SK-N-SH (cell line): Measurements from ENCODE around the gene P2RX5. TPM values are rescaled to one million over a fixed set of nuclear protein-coding genes. Genes with fewer than 3 reads are reported as not detected.

ENCODE experiments used
- CTCF ChIA-PET: fragments of 300-600, 350-600 bp; formaldehyde crosslinking; extraction: SDS; loops from one replicate; lab custom pipeline; 2021; lab: Yijun Ruan, JAX
- POLR2A ChIA-PET: fragments of 350-600 bp; sonication (Branson Sonifier 250); formaldehyde crosslinking; extraction: SDS; loops from one replicate; lab custom pipeline; 2020; ENCODE audit warnings: antibody characterized with exemption, inconsistent platforms; lab: Yijun Ruan, JAX
- DNase-seq: peaks from one replicate; pipeline ENCODE4 v3.0.0; 2012
- H2AFZ ChIP-seq: fragments of 200-600 bp; sonication (generic); 2 replicates; pipeline ENCODE4 v1.8.1; 2016; ENCODE audit warnings: antibody characterized with exemption, mild to moderate bottlenecking, low read depth
- H3F3A ChIP-seq: fragments of 200-600 bp; sonication (generic); replicated peaks from 2 replicates; pipeline ENCODE3; 2016; ENCODE audit warnings: antibody characterized with exemption, mild to moderate bottlenecking; ENCODE audit not compliant: insufficient read depth
- H3K27ac ChIP-seq, 2 experiments: fragments of 200-500 bp in 1 of 2; fragments of 200-600 bp in 1 of 2; sonication (Bioruptor generic) in 1 of 2; sonication (generic), shearing (Covaris generic) in 1 of 2; 2 replicates each; pipeline versions ENCODE4 v1.5.1 to v1.6.1; 2014 to 2016; ENCODE audit warnings: low read depth in 2 of 2, inconsistent platforms in 1 of 2, low read length in 1 of 2, mild to moderate bottlenecking in 1 of 2, mixed read lengths in 1 of 2
- H3K27me3 ChIP-seq: fragments of 200-600 bp; sonication (generic), shearing (Covaris generic); 2 replicates; pipeline ENCODE4 v1.6.1; 2016; ENCODE audit warnings: mixed run types; ENCODE audit not compliant: insufficient read depth
- H3K36me3 ChIP-seq, 2 experiments: fragments of 200-500 bp in 1 of 2; fragments of 200-600 bp in 1 of 2; sonication (Bioruptor generic) in 1 of 2; sonication (generic) in 1 of 2; replicated peaks in 1 of 2; 2 replicates each; pipeline versions ENCODE3 to v1.5.1; 2014 to 2016; ENCODE audit warnings: low read length in 1 of 2, mild to moderate bottlenecking in 1 of 2; ENCODE audit not compliant: insufficient read depth in 2 of 2, control insufficient read depth in 1 of 2
- H3K4me1 ChIP-seq, 2 experiments: fragments of 200-500 bp in 1 of 2; fragments of 200-600 bp in 1 of 2; sonication (Bioruptor generic) in 1 of 2; sonication (generic), shearing (Covaris generic) in 1 of 2; 2 replicates each; pipeline versions ENCODE4 v1.5.1 to v1.6.1; 2014 to 2016; ENCODE audit warnings: low read depth in 1 of 2, low read length in 1 of 2, mixed run types in 1 of 2; ENCODE audit not compliant: insufficient read depth in 2 of 2, control insufficient read depth in 1 of 2
- H3K4me2 ChIP-seq: fragments of 200-600 bp; sonication (generic), shearing (Covaris generic); 2 replicates; pipeline ENCODE4 v1.6.1; 2017; ENCODE audit warnings: mixed run types
- H3K4me3 ChIP-seq, 2 experiments: fragments of 200-500 bp in 1 of 2; fragments of 200-600 bp in 1 of 2; sonication (Bioruptor generic) in 1 of 2; sonication (generic), shearing (Covaris generic) in 1 of 2; 2 replicates each; pipeline versions ENCODE4 v1.5.1 to v1.8.1; 2014 to 2016; ENCODE audit warnings: low read depth in 2 of 2, inconsistent platforms in 1 of 2, low read length in 1 of 2, mild to moderate bottlenecking in 1 of 2, mixed read lengths in 1 of 2, moderate library complexity in 1 of 2
- H3K79me2 ChIP-seq: fragments of 200-600 bp; sonication (generic); 2 replicates; pipeline ENCODE4 v1.8.1; 2017; ENCODE audit warnings: mild to moderate bottlenecking; ENCODE audit not compliant: insufficient read depth
- H3K9ac ChIP-seq: fragments of 200-600 bp; sonication (generic); 2 replicates; pipeline ENCODE4 v1.6.1; 2017; ENCODE audit warnings: mixed run types
- H3K9me2 ChIP-seq: fragments of 200-600 bp; sonication (generic); 2 replicates; pipeline ENCODE4 v1.6.1; 2017; ENCODE audit warnings: mixed run types
- H3K9me3 ChIP-seq: fragments of 200-600 bp; sonication (generic); 2 replicates; pipeline ENCODE4 v1.6.1; 2017; ENCODE audit warnings: mixed run types, mild to moderate bottlenecking, moderate library complexity
- H4K20me1 ChIP-seq: fragments of 200-600 bp; sonication (generic); 2 replicates; pipeline ENCODE4 v1.6.1; 2017; ENCODE audit warnings: mild to moderate bottlenecking, mixed run types; ENCODE audit not compliant: insufficient read depth
- CHD2 ChIP-seq: fragments of 150-350 bp; IDR thresholded peaks from 2 replicates; pipeline ENCODE4 v1.6.1; 2018; ENCODE audit warnings: low read length; ENCODE audit not compliant: partially characterized antibody
- CTCF ChIP-seq: fragments of 200-600 bp; sonication (generic); IDR thresholded peaks from 2 replicates; pipeline ENCODE4 v1.6.1; 2017; ENCODE audit warnings: antibody characterized with exemption, mild to moderate bottlenecking, moderate library complexity
- GABPA ChIP-seq: IDR thresholded peaks from 2 replicates; pipeline ENCODE4 v1.4.0; 2012; ENCODE audit warnings: low read depth, mild to moderate bottlenecking
- GATA2 ChIP-seq: sonication (generic); formaldehyde crosslinking; IDR thresholded peaks from 2 replicates; pipeline ENCODE4 v1.5.0; 2020; ENCODE audit warnings: mild to moderate bottlenecking, missing genetic modification reagents
- NRF1 ChIP-seq: IDR thresholded peaks from 2 replicates; pipeline ENCODE4 v1.6.1; 2012; ENCODE audit warnings: low read depth, mild to moderate bottlenecking, low read length
- SMC3 ChIP-seq: IDR thresholded peaks from 2 replicates; pipeline ENCODE4 v1.6.1; 2012; ENCODE audit warnings: low read depth, low read length, improper control_type of control experiment
- TEAD4 ChIP-seq: IDR thresholded peaks from 2 replicates; pipeline ENCODE4 v1.4.0; 2012; ENCODE audit warnings: mild to moderate bottlenecking, borderline replicate concordance; ENCODE audit not compliant: insufficient read depth
- WGBS: methylation state at CpG from one replicate; pipeline ENCODE4 v1.1.6; 2017; ENCODE audit warnings: low lambda C conversion rate; 5-methylcytosine and 5-hydroxymethylcytosine counted together
- polyA plus RNA-seq, 3 experiments: library from polyadenylated mRNA; depleted of rRNA; stranded (reverse); fragments of >200 nt; gene quantifications; 2 replicates each; pipeline ENCODE4 v1.2.3, GENCODE V29; 2012
- TF ChIP-seq, protein P1 (sequence below): IDR thresholded peaks from 2 replicates; pipeline ENCODE4 v1.4.0; 2012; ENCODE audit warnings: low read depth
- TF ChIP-seq, protein P2 (sequence below): IDR thresholded peaks from 2 replicates; pipeline ENCODE4 v1.4.0; 2012; ENCODE audit warnings: low read depth, borderline replicate concordance
- TF ChIP-seq, protein P3 (sequence below): IDR thresholded peaks from 2 replicates; pipeline ENCODE4 v1.6.1; 2012; ENCODE audit warnings: mild to moderate bottlenecking, low read depth, low read length, moderate library complexity
- TF ChIP-seq, protein P4 (sequence below): IDR thresholded peaks from 2 replicates; pipeline ENCODE4; 2012

P2RX5 gene
- polyA plus RNA-seq, 1 of the 3 experiments (the other 2 are of a cell fraction), result 0.97 TPM

DNA sequence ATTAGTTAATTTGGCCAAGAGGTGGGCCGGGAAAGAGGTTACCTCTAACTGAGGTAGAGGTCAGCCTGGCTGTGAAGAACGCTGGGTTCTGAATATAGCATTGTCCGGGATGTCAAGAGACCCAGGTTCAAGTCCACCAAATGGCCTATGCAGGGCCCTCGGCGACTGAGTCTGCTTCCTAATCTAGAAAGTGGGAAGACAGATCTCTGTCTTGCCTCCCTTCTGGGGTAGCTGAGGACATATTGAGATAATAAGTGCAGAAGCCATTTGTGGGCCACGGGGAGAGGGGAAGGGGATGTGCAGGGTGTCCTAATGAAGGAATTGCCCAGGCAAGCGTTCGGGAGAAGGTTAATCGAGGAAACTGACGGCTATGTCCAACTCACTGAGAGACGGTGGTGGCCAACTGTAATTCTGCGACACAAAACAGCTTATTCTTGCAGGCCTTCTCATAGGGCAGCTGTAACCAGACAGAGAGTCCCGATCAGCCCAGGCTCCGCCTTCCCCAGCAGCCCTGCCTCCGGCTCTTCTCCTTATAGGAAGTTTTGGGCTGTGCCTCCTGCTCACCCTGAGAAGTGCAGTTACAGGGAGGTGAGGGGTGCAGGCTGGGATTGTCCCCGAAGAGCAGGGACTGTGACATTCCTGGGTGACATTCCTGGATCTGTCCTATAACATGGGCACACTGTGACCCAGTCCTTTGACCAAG is 43.6 kb upstream of the P2RX5 start:
- no peaks in the 10 kb centered on the region for H4K20me1 ChIP-seq
- no peaks in the 10 kb centered on the region for H3K79me2 ChIP-seq
- no peak overlapping the region for H3K27ac ChIP-seq
- 80% methylated on average over 16 of the region's 16 CpGs for WGBS
- H3K4me2 ChIP-seq, result no peak overlapping the region
- H3F3A ChIP-seq, result no peaks in the 10 kb centered on the region
- H3K27me3 ChIP-seq, result no peaks in the 10 kb centered on the region
- H3K4me3 ChIP-seq, result no peak overlapping the region
- DNase-seq, result no peak
- no peaks in the 10 kb centered on the region for H3K9me3 ChIP-seq
- ChIA-PET CTCF (interaction anchor here (0.9 to 4.3 kb wide), 4 partner anchors 18 to 124 kb away, joined by 3 to 71 read pairs (median 12); no protein-coding TSS in a partner anchor), POLR2A (no interaction called here)
- no peaks in the 10 kb centered on the region for H3K9me2 ChIP-seq
- no peak overlapping the region for H2AFZ ChIP-seq
- no peak overlapping the region for H3K9ac ChIP-seq
- no peaks in the 10 kb centered on the region for H3K36me3 ChIP-seq
- peaks cover 0 to under 1% of the 10 kb centered on the region in 2 experiments; a peak in 1 of 4 replicates for H3K4me1 ChIP-seq
- TF ChIP-seq TEAD4, result no peak
- TF ChIP-seq SMC3, result no peak
- no peak for TF ChIP-seq CHD2
- TF ChIP-seq, protein P1, sequence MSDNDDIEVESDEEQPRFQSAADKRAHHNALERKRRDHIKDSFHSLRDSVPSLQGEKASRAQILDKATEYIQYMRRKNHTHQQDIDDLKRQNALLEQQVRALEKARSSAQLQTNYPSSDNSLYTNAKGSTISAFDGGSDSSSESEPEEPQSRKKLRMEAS, result no peak
- TF ChIP-seq GABPA, result no peak
- TF ChIP-seq, protein P2, sequence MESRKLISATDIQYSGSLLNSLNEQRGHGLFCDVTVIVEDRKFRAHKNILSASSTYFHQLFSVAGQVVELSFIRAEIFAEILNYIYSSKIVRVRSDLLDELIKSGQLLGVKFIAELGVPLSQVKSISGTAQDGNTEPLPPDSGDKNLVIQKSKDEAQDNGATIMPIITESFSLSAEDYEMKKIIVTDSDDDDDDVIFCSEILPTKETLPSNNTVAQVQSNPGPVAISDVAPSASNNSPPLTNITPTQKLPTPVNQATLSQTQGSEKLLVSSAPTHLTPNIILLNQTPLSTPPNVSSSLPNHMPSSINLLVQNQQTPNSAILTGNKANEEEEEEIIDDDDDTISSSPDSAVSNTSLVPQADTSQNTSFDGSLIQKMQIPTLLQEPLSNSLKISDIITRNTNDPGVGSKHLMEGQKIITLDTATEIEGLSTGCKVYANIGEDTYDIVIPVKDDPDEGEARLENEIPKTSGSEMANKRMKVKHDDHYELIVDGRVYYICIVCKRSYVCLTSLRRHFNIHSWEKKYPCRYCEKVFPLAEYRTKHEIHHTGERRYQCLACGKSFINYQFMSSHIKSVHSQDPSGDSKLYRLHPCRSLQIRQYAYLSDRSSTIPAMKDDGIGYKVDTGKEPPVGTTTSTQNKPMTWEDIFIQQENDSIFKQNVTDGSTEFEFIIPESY, result no peak
- TF ChIP-seq NRF1, result no peak
- TF ChIP-seq GATA2 (CRISPR knock-in tag), result no peak

DNA sequence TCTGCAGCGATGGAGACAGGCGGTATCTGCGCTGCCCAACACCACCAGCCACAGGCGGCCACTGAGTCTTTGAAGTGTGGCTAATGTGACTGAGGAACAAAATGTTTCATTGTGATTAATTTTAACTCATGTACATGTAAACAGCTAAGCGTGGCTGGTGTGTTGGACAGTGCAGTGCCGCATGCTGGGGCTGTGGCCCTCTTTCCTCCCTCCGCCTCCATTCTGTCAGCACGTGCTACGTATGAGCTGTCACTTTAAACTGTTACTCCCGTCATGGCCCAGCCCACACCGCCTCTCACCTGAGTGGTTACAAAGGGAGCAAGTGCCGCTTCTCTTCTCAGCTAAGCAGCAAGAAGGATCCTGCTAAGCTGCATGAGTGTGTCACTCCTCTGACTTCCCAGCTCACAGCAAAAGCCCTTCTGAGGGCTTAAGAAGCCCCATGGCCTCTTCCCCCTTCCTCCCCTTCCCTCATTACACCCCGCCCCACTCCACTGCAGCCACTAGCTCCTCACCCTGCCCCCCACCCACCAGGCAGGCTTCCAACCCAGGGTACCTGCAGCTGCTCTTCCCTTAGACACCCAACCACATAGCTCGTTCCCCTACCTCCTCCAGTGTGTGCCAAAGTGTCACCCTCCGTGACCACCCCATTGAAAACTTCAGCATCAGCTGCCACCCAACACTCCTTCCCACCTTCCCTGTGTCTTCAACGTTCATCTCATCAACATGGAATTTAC is 42.8 kb upstream of the P2RX5 start:
- Histone ChIP-seq H3K4me3 (no peak overlapping the region), H3K36me3 (no peaks in the 10 kb centered on the region), H3K4me2 (no peak overlapping the region), H3K27me3 (no peaks in the 10 kb centered on the region), H4K20me1 (no peaks in the 10 kb centered on the region), H3K4me1 (peaks cover 0 to 3% of the 10 kb centered on the region in 2 experiments; a peak in 1 of 4 replicates), H3K9ac (no peak overlapping the region), H3K9me3 (no peaks in the 10 kb centered on the region), H3K27ac (no peak overlapping the region), H2AFZ (no peak overlapping the region), H3F3A (no peaks in the 10 kb centered on the region), H3K9me2 (no peaks in the 10 kb centered on the region), H3K79me2 (no peaks in the 10 kb centered on the region)
- no peak for DNase-seq
- no peak for TF ChIP-seq CTCF
- TF ChIP-seq, protein P3, sequence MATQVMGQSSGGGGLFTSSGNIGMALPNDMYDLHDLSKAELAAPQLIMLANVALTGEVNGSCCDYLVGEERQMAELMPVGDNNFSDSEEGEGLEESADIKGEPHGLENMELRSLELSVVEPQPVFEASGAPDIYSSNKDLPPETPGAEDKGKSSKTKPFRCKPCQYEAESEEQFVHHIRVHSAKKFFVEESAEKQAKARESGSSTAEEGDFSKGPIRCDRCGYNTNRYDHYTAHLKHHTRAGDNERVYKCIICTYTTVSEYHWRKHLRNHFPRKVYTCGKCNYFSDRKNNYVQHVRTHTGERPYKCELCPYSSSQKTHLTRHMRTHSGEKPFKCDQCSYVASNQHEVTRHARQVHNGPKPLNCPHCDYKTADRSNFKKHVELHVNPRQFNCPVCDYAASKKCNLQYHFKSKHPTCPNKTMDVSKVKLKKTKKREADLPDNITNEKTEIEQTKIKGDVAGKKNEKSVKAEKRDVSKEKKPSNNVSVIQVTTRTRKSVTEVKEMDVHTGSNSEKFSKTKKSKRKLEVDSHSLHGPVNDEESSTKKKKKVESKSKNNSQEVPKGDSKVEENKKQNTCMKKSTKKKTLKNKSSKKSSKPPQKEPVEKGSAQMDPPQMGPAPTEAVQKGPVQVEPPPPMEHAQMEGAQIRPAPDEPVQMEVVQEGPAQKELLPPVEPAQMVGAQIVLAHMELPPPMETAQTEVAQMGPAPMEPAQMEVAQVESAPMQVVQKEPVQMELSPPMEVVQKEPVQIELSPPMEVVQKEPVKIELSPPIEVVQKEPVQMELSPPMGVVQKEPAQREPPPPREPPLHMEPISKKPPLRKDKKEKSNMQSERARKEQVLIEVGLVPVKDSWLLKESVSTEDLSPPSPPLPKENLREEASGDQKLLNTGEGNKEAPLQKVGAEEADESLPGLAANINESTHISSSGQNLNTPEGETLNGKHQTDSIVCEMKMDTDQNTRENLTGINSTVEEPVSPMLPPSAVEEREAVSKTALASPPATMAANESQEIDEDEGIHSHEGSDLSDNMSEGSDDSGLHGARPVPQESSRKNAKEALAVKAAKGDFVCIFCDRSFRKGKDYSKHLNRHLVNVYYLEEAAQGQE, result no peak
- TF ChIP-seq, protein P4, sequence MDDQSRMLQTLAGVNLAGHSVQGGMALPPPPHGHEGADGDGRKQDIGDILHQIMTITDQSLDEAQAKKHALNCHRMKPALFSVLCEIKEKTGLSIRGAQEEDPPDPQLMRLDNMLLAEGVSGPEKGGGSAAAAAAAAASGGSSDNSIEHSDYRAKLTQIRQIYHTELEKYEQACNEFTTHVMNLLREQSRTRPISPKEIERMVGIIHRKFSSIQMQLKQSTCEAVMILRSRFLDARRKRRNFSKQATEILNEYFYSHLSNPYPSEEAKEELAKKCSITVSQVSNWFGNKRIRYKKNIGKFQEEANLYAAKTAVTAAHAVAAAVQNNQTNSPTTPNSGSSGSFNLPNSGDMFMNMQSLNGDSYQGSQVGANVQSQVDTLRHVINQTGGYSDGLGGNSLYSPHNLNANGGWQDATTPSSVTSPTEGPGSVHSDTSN, result no peak
- POLR2A ChIA-PET, result no interaction called here
- WGBS, result 86% methylated on average over 16 of the region's 16 CpGs
- CTCF ChIA-PET, result interaction anchor here (0.9 to 7.2 kb wide), 18 partner anchors 8 to 175 kb away, joined by 3 to 97 read pairs (median 11); partner anchors contain the start of genes HASPIN, ITGAE and NCBP3
